A673 (cell line): Measurements from ENCODE around the gene SLC25A13. TPM values are rescaled to one million over a fixed set of nuclear protein-coding genes. Genes with fewer than 3 reads are reported as not detected.

Experiments used
- BruUV-seq: library from RNA; stranded (reverse); fragments of 400-500 nt; replicated peaks from 2 replicates; lab custom pipeline; 2021; lab: Mats Ljungman, UMichigan
- CTCF ChIA-PET: fragments of 300-600 bp; sonication (Branson Sonifier 250); formaldehyde crosslinking; loops from one replicate; lab custom pipeline; 2022; ENCODE audit warnings: antibody characterized with exemption; lab: Charles Lee
- POLR2A ChIA-PET: fragments of 300-600 bp; sonication (Branson Sonifier 250); formaldehyde crosslinking; loops from one replicate; lab custom pipeline; 2022; ENCODE audit warnings: antibody characterized with exemption; ENCODE audit not compliant: low non-redundant PET; lab: Charles Lee
- DNase-seq: peaks from one replicate; pipeline ENCODE4 v3.0.0-alpha.2; 2015; ENCODE audit warnings: low spot score
- H3K27ac ChIP-seq: fragments of 200-600 bp; sonication (generic); 2 replicates; pipeline ENCODE4 v1.5.1; 2016; ENCODE audit warnings: mixed run types, low read depth, mild to moderate bottlenecking, mixed read lengths, antibody characterized with exemption, low read length; ENCODE audit not compliant: poor library complexity, severe bottlenecking
- H3K27me3 ChIP-seq: fragments of 200-600 bp; sonication (generic); replicated peaks from 2 replicates; pipeline ENCODE4 v1.6.1; 2017; ENCODE audit warnings: mixed run types, low read depth, mild to moderate bottlenecking, mixed read lengths, antibody characterized with exemption, low read length; ENCODE audit not compliant: insufficient read depth, poor library complexity
- H3K36me3 ChIP-seq: fragments of 200-600 bp; sonication (generic); 2 replicates; pipeline ENCODE4 v1.6.1; 2016; ENCODE audit warnings: mixed run types, mild to moderate bottlenecking, mixed read lengths, antibody characterized with exemption, low read length; ENCODE audit not compliant: insufficient read depth, poor library complexity, severe bottlenecking
- H3K4me1 ChIP-seq: fragments of 200-600 bp; sonication (generic); 2 replicates; pipeline ENCODE4 v1.6.1; 2017; ENCODE audit warnings: mixed run types, mild to moderate bottlenecking, mixed read lengths, antibody characterized with exemption, low read length; ENCODE audit not compliant: insufficient read depth, poor library complexity, severe bottlenecking
- H3K4me3 ChIP-seq: fragments of 200-600 bp; sonication (generic); 2 replicates; pipeline ENCODE4 v1.5.1; 2016; ENCODE audit warnings: low read depth, mixed run types, mild to moderate bottlenecking, mixed read lengths, low read length; ENCODE audit not compliant: poor library complexity, severe bottlenecking
- H3K9me3 ChIP-seq: fragments of 200-600 bp; sonication (generic); 2 replicates; pipeline ENCODE4 v1.6.1; 2016; ENCODE audit warnings: mixed run types, low read depth, mild to moderate bottlenecking, mixed read lengths, antibody characterized with exemption, low read length; ENCODE audit not compliant: poor library complexity, severe bottlenecking
- CTCF ChIP-seq: fragments of 300-800, 200-600 bp; sonication (generic); conservative IDR thresholded peaks from 2 replicates; pipeline ENCODE4 v1.5.1; 2017; ENCODE audit warnings: low read depth, mild to moderate bottlenecking, antibody characterized with exemption, low read length, moderate library complexity, mixed read lengths
- EZH2 ChIP-seq: fragments of 200-600 bp; sonication (generic); IDR thresholded peaks from 2 replicates; pipeline ENCODE4 v1.6.1; 2017; ENCODE audit warnings: borderline replicate concordance, low read depth, mild to moderate bottlenecking, mixed read lengths, antibody characterized with exemption, low read length; ENCODE audit not compliant: poor library complexity, severe bottlenecking
- intact Hi-C: fragments of 100-400 bp; cut with micrococcal nuclease; formaldehyde crosslinking; loops from one replicate; pipeline ENCODE4 v1.10.0; 2022; ENCODE audit not compliant: unreplicated experiment
- total RNA-seq: library from RNA; stranded (reverse); gene quantifications from 2 replicates; pipeline ENCODE4 v1.2.3, GENCODE V29; 2021

The SLC25A13 gene
- total RNA-seq, 1 experiment from 2014 or later: 22.7 TPM

DNA sequence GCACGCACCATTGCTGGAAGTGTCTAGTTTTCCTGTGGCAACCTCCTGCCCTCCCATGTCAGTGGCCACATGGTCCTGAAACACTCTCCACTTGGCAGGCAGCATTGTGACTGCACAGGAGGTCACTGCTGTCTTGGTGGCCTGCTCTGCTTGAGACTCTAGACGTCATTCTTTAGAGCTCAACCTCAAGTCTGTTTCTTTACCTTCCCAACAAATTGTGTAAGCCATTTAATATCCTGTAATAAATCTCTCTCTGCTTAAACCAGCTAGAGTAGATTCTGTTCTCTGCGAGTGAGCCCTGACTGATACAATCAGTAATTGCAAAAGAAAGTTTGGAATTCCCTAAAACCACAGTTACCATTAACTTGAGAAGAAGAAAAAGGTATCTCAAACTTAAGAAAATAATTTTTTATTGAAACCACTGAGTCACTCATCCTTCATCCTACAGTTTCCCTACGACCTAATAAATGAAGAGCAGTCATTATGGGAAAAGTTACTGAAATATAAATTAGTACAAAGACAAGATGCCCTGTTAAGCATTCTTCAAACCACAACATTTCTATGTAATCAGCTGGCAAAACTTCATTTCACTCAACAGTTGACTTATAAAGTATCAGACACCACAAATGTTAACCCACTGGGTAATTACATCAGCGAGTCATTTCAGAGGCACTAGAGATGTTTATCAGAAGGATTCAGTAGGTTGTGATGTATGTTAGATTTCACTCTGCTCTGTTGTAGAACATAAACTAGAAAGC is 18.0 kb downstream of the SLC25A13 start:
- ChIA-PET CTCF (no interaction called here), POLR2A (no interaction called here)
- no peak for DNase-seq
- Histone ChIP-seq H3K27me3 (no peaks in the 10 kb centered on the region), H3K36me3 (no peaks in the 10 kb centered on the region), H3K9me3 (no peaks in the 10 kb centered on the region), H3K27ac (no peak overlapping the region), H3K4me3 (no peak overlapping the region), H3K4me1 (peaks cover 9% of the 10 kb centered on the region)
- intact Hi-C loops: no loop called here
- TF ChIP-seq CTCF: no peak
- TF ChIP-seq EZH2: no peak
- BruUV-seq: no TSS peak

GRCh38 chr7:96303105-96303685 is 18.7 kb downstream of the SLC25A13 start:
- Histone ChIP-seq H3K27ac (no peak overlapping the region), H3K36me3 (no peaks in the 10 kb centered on the region), H3K9me3 (no peaks in the 10 kb centered on the region), H3K27me3 (no peaks in the 10 kb centered on the region), H3K4me3 (no peak overlapping the region), H3K4me1 (peaks cover 9% of the 10 kb centered on the region)
- no peak for TF ChIP-seq EZH2
- TF ChIP-seq CTCF: no peak
- ChIA-PET CTCF (no interaction called here), POLR2A (no interaction called here)
- DNase-seq: no peak
- no TSS peak for BruUV-seq
- intact Hi-C loops: no loop called here

DNA sequence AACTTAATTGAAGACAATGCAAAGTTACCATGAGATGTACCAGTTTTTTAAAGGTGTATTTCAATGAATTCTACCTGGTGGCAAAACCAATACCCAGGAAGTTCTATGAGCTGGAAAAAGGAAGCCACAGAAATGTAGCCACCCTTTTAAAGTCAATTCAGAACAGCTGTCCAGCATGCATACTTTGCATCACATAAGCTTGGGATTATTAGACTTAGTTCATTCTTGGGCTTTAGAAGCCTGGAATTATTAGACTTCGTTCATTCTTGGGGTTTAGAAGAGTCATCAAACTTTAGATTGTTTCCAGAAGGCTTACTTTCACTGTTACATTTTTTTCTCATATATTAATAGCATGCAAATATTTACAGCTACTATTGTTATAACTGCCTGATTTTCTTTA is 20.9 kb downstream of the SLC25A13 start:
- H3K36me3 ChIP-seq: no peaks in the 10 kb centered on the region
- ChIA-PET CTCF (no interaction called here), POLR2A (no interaction called here)
- H3K4me1 ChIP-seq: peaks cover 9% of the 10 kb centered on the region
- no peak for DNase-seq
- no TSS peak for BruUV-seq
- TF ChIP-seq CTCF (no peak), EZH2 (no peak)
- H3K27ac ChIP-seq: no peak overlapping the region
- H3K9me3 ChIP-seq: no peaks in the 10 kb centered on the region
- H3K27me3 ChIP-seq: no peaks in the 10 kb centered on the region
- intact Hi-C loops: no loop called here
- H3K4me3 ChIP-seq: no peak overlapping the region
